ENCODE measurements around the gene PARD3. TPM values are rescaled to one million over a fixed set of nuclear protein-coding genes. Genes with fewer than 3 reads are reported as not detected.

PARD3 gene
- total RNA-seq, 1 donor from 2014 or later, result 51.2 TPM

- Mint-ChIP-seq H3K4me3 (no peak overlapping the region), H3K4me1 (peaks cover 38% of the 10 kb centered on the region), H3K27ac (ENCODE audit: unreplicated experiment) (no peak overlapping the region), H3K9me3 (no peaks in the 10 kb centered on the region), H3K27me3 (ENCODE audit: low read depth) (no peaks in the 10 kb centered on the region), H3K36me3 (ENCODE audit: low read depth) (no peaks in the 10 kb centered on the region)
- DNase-seq (ENCODE audit: low read depth, low spot score), result no peak
- TF ChIP-seq CTCF (conservative IDR thresholded peaks at IDR 0.05), result no peak
These were observed 205.7 kb downstream of the PARD3 start for GRCh38 chr10:34609287-34609940.

- peaks cover 27% of the 10 kb centered on the region for H3K4me1 Mint-ChIP-seq
These were observed 207.2 kb downstream of the PARD3 start for GRCh38 chr10:34607894-34608293.

GRCh38 chr10:34606890-34607289, 208.2 kb downstream of the PARD3 start:
- Mint-ChIP-seq H3K27ac (ENCODE audit: unreplicated experiment) (no peak overlapping the region), H3K36me3 (ENCODE audit: low read depth) (no peaks in the 10 kb centered on the region), H3K4me1 (peaks cover 27% of the 10 kb centered on the region), H3K9me3 (no peaks in the 10 kb centered on the region), H3K4me3 (no peak overlapping the region), H3K27me3 (ENCODE audit: low read depth) (no peaks in the 10 kb centered on the region)
- DNase-seq (ENCODE audit: low read depth, low spot score), result no peak
- no peak for TF ChIP-seq CTCF (conservative IDR thresholded peaks at IDR 0.05)

More at GRCh38 chr10:34607894-34608293, 207.2 kb downstream of the PARD3 start:
- TF ChIP-seq CTCF (conservative IDR thresholded peaks at IDR 0.05), result no peak
- Mint-ChIP-seq H3K36me3 (ENCODE audit: low read depth) (no peaks in the 10 kb centered on the region), H3K4me3 (no peak overlapping the region), H3K9me3 (no peaks in the 10 kb centered on the region), H3K27me3 (ENCODE audit: low read depth) (no peaks in the 10 kb centered on the region), H3K27ac (ENCODE audit: unreplicated experiment) (no peak overlapping the region)
- DNase-seq (ENCODE audit: low read depth, low spot score), result no peak

GRCh38 chr10:34602478-34602877, 212.6 kb downstream of the PARD3 start:
- DNase-seq (ENCODE audit: low read depth, low spot score), result no peak
- no peak overlapping the region for H3K4me3 Mint-ChIP-seq
- no peak for TF ChIP-seq CTCF (conservative IDR thresholded peaks at IDR 0.05)
- no peaks in the 10 kb centered on the region for H3K36me3 Mint-ChIP-seq (ENCODE audit: low read depth)
- no peaks in the 10 kb centered on the region for H3K27me3 Mint-ChIP-seq (ENCODE audit: low read depth)
- peaks cover 11% of the 10 kb centered on the region for H3K4me1 Mint-ChIP-seq
- H3K27ac Mint-ChIP-seq (ENCODE audit: unreplicated experiment), result no peak overlapping the region
- no peaks in the 10 kb centered on the region for H3K9me3 Mint-ChIP-seq

- Mint-ChIP-seq H3K27ac (ENCODE audit: unreplicated experiment) (no peak overlapping the region), H3K36me3 (ENCODE audit: low read depth) (no peaks in the 10 kb centered on the region), H3K4me3 (no peak overlapping the region), H3K4me1 (peaks cover 6% of the 10 kb centered on the region), H3K9me3 (no peaks in the 10 kb centered on the region), H3K27me3 (ENCODE audit: low read depth) (no peaks in the 10 kb centered on the region)
- no peak for DNase-seq (ENCODE audit: low read depth, low spot score)
- TF ChIP-seq CTCF (conservative IDR thresholded peaks at IDR 0.05), result no peak
These were observed 213.4 kb downstream of the PARD3 start for GRCh38 chr10:34601691-34602090.

Data from neural crest cell (in vitro differentiated cells).